HepG2 (cell line): Measurements from ENCODE around the gene REEP2. TPM values are rescaled to one million over a fixed set of nuclear protein-coding genes. Genes with fewer than 3 reads are reported as not detected.

Experiments
- ATF4 ChIP-seq, 2 experiments: fragments of 450-650 bp in 1 of 2; sonication (generic) in 1 of 2; formaldehyde crosslinking; IDR thresholded peaks; 2 replicates each; pipeline versions ENCODE4 v1.5.0 to v1.8.0; 2020 to 2022; ENCODE audit warnings: mild to moderate bottlenecking in 1 of 2, missing genetic modification reagents in 1 of 2
- ATF7 ChIP-seq, 2 experiments: fragments of 450-650 bp in 1 of 2; sonication (generic) in 1 of 2; formaldehyde crosslinking in 1 of 2; IDR thresholded peaks; 2 replicates each; pipeline versions ENCODE4 v1.4.0 to v1.6.1; 2016 to 2020; ENCODE audit warnings: antibody characterized with exemption in 1 of 2, mild to moderate bottlenecking in 1 of 2, missing genetic modification reagents in 1 of 2
- FOXP1 ChIP-seq, 2 experiments: fragments of 450-650 bp in 1 of 2; IDR thresholded peaks; 2 replicates each; pipeline ENCODE4 v1.6.1; 2017 to 2018; ENCODE audit warnings: antibody characterized with exemption in 1 of 2
- GLI4 ChIP-seq: sonication (generic); formaldehyde crosslinking; IDR thresholded peaks from 2 replicates; pipeline ENCODE4 v1.5.1; 2020; ENCODE audit warnings: missing genetic modification reagents, mild to moderate bottlenecking, moderate library complexity, borderline replicate concordance
- HDAC1 ChIP-seq: sonication (generic); formaldehyde crosslinking; IDR thresholded peaks from 2 replicates; pipeline ENCODE4 v1.5.1; 2020; ENCODE audit warnings: mild to moderate bottlenecking, missing genetic modification reagents
- HOXA7 ChIP-seq: sonication (generic); formaldehyde crosslinking; IDR thresholded peaks from 2 replicates; pipeline ENCODE4 v1.8.1; 2022; ENCODE audit warnings: mild to moderate bottlenecking, missing genetic modification reagents, moderate library complexity
- NFE2L1 ChIP-seq: sonication (generic); formaldehyde crosslinking; IDR thresholded peaks from 2 replicates; pipeline ENCODE4 v1.4.0; 2020; ENCODE audit warnings: missing genetic modification reagents, mild to moderate bottlenecking, borderline replicate concordance
- NR1H2 ChIP-seq: sonication (generic); formaldehyde crosslinking; IDR thresholded peaks from 2 replicates; pipeline ENCODE4 v1.8.1; 2022; ENCODE audit warnings: low read depth, missing genetic modification reagents, borderline replicate concordance
- RBAK ChIP-seq: sonication (generic); formaldehyde crosslinking; IDR thresholded peaks from 2 replicates; pipeline ENCODE4 v1.5.1; 2020; ENCODE audit warnings: mild to moderate bottlenecking, missing genetic modification reagents
- RXRB ChIP-seq: IDR thresholded peaks from 2 replicates; pipeline ENCODE4 v1.6.1; 2016; ENCODE audit warnings: borderline replicate concordance, missing genetic modification reagents, missing compliant biosample characterization
- SALL2 ChIP-seq: sonication (generic); formaldehyde crosslinking; IDR thresholded peaks from 2 replicates; pipeline ENCODE4 v1.8.1; 2023; ENCODE audit warnings: mild to moderate bottlenecking, missing genetic modification reagents, inconsistent platforms
- SIX4 ChIP-seq: sonication (generic); formaldehyde crosslinking; IDR thresholded peaks from 2 replicates; pipeline ENCODE4 v1.4.0; 2020; ENCODE audit warnings: missing genetic modification reagents
- SMAD3 ChIP-seq: sonication (generic); formaldehyde crosslinking; IDR thresholded peaks from 2 replicates; pipeline ENCODE4 v1.4.0; 2020; ENCODE audit warnings: missing genetic modification reagents
- TCF7L2 ChIP-seq: IDR thresholded peaks from 2 replicates; pipeline ENCODE4 v1.6.1; 2011; ENCODE audit warnings: mild to moderate bottlenecking, low read depth, low read length, moderate library complexity
- TP53 ChIP-seq: sonication (generic); formaldehyde crosslinking; conservative IDR thresholded peaks from 2 replicates; pipeline ENCODE4 v1.4.0; 2020; ENCODE audit warnings: missing genetic modification reagents
- ZBTB20 ChIP-seq: sonication (generic); formaldehyde crosslinking; IDR thresholded peaks from 2 replicates; pipeline ENCODE4 v1.8.1; 2023; ENCODE audit warnings: missing genetic modification reagents, low read depth, mild to moderate bottlenecking, borderline replicate concordance
- ZBTB38 ChIP-seq: sonication (generic); formaldehyde crosslinking; IDR thresholded peaks from 2 replicates; pipeline ENCODE4 v1.5.1; 2020; ENCODE audit warnings: mild to moderate bottlenecking, missing genetic modification reagents
- ZNF275 ChIP-seq: sonication (generic); formaldehyde crosslinking; IDR thresholded peaks from 2 replicates; pipeline ENCODE4 v1.8.0; 2022; ENCODE audit warnings: missing genetic modification reagents, mild to moderate bottlenecking, inconsistent platforms, borderline replicate concordance
- ZNF639 ChIP-seq: conservative IDR thresholded peaks from 2 replicates; pipeline ENCODE4 v1.6.1; 2018; ENCODE audit warnings: missing genetic modification reagents
- ZSCAN9 ChIP-seq: IDR thresholded peaks from 2 replicates; pipeline ENCODE4 v1.6.1; 2016; ENCODE audit warnings: borderline replicate concordance
- polyA plus RNA-seq, 8 experiments: library from polyadenylated mRNA; depleted of rRNA in 3 of 8; stranded (reverse) in 7 of 8; unstranded in 1 of 8; fragments of >200 nt; fragmentation: Illumina TruSeq in 4 of 8; extraction: Trizol in 4 of 8; gene quantifications; 2 replicates each; pipeline versions ENCODE4 v1.2.1 to v1.2.3, GENCODE V29; 2011 to 2016; ENCODE audit warnings: low read depth in 4 of 8, missing spikeins in 1 of 8, mixed read lengths in 1 of 8; ENCODE audit not compliant: insufficient read depth in 1 of 8
- total RNA-seq, 5 experiments: library from RNA; depleted of rRNA; stranded (reverse); fragments of >200 nt; fragmentation: Illumina TruSeq; extraction: Trizol; gene quantifications; 2 replicates each; pipeline ENCODE4 v1.2.3, GENCODE V29; 2016; ENCODE audit warnings: low read depth in 1 of 5
- TF ChIP-seq, protein P1 (sequence below): sonication (generic); formaldehyde crosslinking; IDR thresholded peaks from 2 replicates; pipeline ENCODE4 v1.5.1; 2020; ENCODE audit warnings: mild to moderate bottlenecking, missing genetic modification reagents
- TF ChIP-seq, protein P2 (sequence below): sonication (generic); formaldehyde crosslinking; IDR thresholded peaks from 2 replicates; pipeline ENCODE4 v1.5.0; 2020; ENCODE audit warnings: missing genetic modification reagents

REEP2 gene
- total and polyA plus RNA-seq, 2 of the 13 experiments (the other 11 are each of a cell fraction or from before 2014, with no cell fraction given), result 5.3 to 7.8 TPM

DNA sequence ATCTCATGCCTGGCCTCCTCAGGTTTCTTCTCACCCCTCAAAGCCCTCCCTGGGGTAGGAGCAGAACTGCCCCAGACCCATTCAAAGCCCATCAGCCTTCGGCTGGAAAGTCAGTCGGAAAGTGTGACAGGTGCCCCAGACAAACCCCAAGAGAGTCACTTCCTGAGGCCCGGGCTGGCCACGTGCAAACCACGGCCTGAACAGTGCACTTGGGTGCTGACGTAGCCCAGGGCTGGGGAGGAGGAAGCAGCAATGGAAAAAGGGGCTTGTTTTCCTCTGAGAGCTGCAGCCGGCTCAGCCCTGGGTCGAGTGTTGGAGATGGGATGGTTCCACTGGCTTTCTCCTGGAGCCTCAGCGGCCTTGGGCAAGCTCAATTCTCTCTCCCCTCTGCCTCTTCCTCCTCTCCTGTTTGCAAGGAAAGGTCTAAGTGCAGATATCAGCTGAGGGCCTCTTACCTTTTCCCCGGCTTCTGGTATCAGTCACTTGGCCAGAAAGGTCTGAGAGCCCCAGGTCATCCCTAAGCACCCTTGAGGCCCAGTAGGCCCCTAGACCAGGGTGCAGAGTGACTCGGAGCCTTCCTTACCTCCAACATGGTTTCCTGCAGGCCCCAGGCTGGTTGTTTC lies 20.6 kb downstream of the REEP2 start (continued):
- TF ChIP-seq, protein P1, sequence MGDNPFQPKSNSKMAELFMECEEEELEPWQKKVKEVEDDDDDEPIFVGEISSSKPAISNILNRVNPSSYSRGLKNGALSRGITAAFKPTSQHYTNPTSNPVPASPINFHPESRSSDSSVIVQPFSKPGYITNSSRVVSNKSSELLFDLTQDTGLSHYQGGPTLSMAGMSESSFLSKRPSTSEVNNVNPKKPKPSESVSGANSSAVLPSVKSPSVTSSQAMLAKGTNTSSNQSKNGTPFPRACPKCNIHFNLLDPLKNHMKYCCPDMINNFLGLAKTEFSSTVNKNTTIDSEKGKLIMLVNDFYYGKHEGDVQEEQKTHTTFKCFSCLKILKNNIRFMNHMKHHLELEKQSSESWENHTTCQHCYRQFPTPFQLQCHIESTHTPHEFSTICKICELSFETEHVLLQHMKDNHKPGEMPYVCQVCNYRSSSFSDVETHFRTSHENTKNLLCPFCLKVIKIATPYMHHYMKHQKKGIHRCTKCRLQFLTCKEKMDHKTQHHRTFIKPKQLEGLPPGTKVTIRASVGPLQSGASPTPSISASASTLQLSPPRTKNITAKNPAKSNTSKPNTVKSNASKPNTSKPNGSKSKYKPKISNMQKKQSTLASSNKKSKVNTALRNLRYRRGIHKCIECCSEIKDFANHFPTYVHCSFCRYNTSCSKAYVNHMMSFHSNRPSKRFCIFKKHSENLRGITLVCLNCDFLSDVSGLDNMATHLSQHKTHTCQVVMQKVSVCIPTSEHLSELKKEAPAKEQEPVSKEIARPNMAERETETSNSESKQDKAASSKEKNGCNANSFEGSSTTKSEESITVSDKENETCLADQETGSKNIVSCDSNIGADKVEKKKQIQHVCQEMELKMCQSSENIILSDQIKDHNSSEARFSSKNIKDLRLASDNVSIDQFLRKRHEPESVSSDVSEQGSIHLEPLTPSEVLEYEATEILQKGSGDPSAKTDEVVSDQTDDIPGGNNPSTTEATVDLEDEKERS (CRISPR knock-in tag), result peak; percentile 65; the same call in 1 of the 2 replicates
- TF ChIP-seq, protein P2, sequence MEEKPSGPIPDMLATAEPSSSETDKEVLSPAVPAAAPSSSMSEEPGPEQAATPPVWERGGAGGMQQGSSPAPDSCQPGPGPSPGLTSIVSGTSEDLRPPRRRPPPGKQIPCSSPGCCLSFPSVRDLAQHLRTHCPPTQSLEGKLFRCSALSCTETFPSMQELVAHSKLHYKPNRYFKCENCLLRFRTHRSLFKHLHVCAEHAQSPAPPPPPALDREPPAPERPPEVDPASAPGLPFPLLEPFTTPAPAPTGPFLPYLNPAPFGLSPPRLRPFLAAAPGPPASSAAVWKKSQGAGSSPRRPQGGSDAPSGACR (CRISPR knock-in tag), result peak; percentile 67; the same call in 1 of the 2 replicates
- TF ChIP-seq ZBTB38 (CRISPR knock-in tag) (no peak; the same call in 1 of the 2 replicates), ZNF639 (CRISPR knock-in tag) (no peak), SMAD3 (CRISPR knock-in tag) (peak; percentile 51; the same call in 1 of the 2 replicates), NFE2L1 (peak; percentile 40; the same call in 1 of the 2 replicates), ZSCAN9 (CRISPR knock-in tag) (peak; percentile 92; the same call in 1 of the 2 replicates), RXRB (CRISPR knock-in tag) (peak; percentile 79), ATF4 (CRISPR knock-in tag; IDR thresholded peaks at IDR 0.05) (peak in 1 of 2 experiments; percentile 78; a peak in 1 of 4 replicates), HDAC1 (CRISPR knock-in tag) (peak; percentile 69), FOXP1 (IDR thresholded peaks at IDR 0.05) (no peak), FOXP1 (CRISPR knock-in tag; IDR thresholded peaks at IDR 0.05) (no peak), ZNF275 (CRISPR knock-in tag) (no peak), SIX4 (CRISPR knock-in tag) (no peak), TCF7L2 (no peak), ZBTB20 (CRISPR knock-in tag) (no peak; the same call in 1 of the 2 replicates), SALL2 (CRISPR knock-in tag) (peak; percentile 73; the same call in 1 of the 2 replicates), ATF7 (IDR thresholded peaks at IDR 0.05) (no peak), ATF7 (CRISPR knock-in tag; IDR thresholded peaks at IDR 0.05) (0 out of 2 replicates have a peak, but pooled peaks have one; percentile 29), RBAK (CRISPR knock-in tag) (no peak), NR1H2 (CRISPR knock-in tag) (no peak), HOXA7 (CRISPR knock-in tag) (no peak), TP53 (CRISPR knock-in tag) (no peak), GLI4 (CRISPR knock-in tag) (no peak)
